H9 (cell line): ENCODE data around the gene GRAMD1B. TPM values are rescaled to one million over a fixed set of nuclear protein-coding genes. Genes with fewer than 3 reads are reported as not detected.

Experiments
- DNase-seq: peaks from one replicate; pipeline ENCODE4 v3.0.0-alpha.2; 2017
- H2AFZ ChIP-seq: one replicate; pipeline ENCODE4 v1.6.1; 2013; ENCODE audit warnings: mild to moderate bottlenecking, low read length, control low read depth, moderate library complexity
- H2AK5ac ChIP-seq: 2 replicates; pipeline ENCODE4 v1.6.1; 2013; ENCODE audit warnings: low read length, control low read depth, mixed read lengths; ENCODE audit not compliant: insufficient read length
- H2BK120ac ChIP-seq: one replicate; pipeline ENCODE4 v1.6.1; 2013; ENCODE audit warnings: low read depth, mild to moderate bottlenecking, low read length, control low read depth, inconsistent platforms; ENCODE audit not compliant: poor library complexity, severe bottlenecking
- H2BK12ac ChIP-seq: 2 replicates; pipeline ENCODE4 v1.6.1; 2013; ENCODE audit warnings: low read length, control low read depth, mixed read lengths, low read depth; ENCODE audit not compliant: insufficient read length
- H2BK15ac ChIP-seq: 2 replicates; pipeline ENCODE4 v1.6.1; 2013; ENCODE audit warnings: low read depth, low read length, control low read depth
- H2BK20ac ChIP-seq: one replicate; pipeline ENCODE4 v1.6.1; 2013; ENCODE audit warnings: low read depth, mild to moderate bottlenecking, low read length, control low read depth, inconsistent platforms; ENCODE audit not compliant: poor library complexity, severe bottlenecking
- H2BK5ac ChIP-seq: 2 replicates; pipeline ENCODE4 v1.6.1; 2013; ENCODE audit warnings: low read length, control low read depth, mixed read lengths; ENCODE audit not compliant: insufficient read length
- H3K14ac ChIP-seq: 2 replicates; pipeline ENCODE4 v1.6.1; 2013; ENCODE audit warnings: low read length, control low read depth; ENCODE audit not compliant: insufficient read depth
- H3K18ac ChIP-seq: 2 replicates; pipeline ENCODE4 v1.6.1; 2013; ENCODE audit warnings: low read depth, mild to moderate bottlenecking, mixed read lengths, low read length, control low read depth; ENCODE audit not compliant: insufficient read length
- H3K23ac ChIP-seq: 2 replicates; pipeline ENCODE4 v1.6.1; 2013; ENCODE audit warnings: low read length, control low read depth, mixed read lengths, low read depth; ENCODE audit not compliant: insufficient read length
- H3K23me2 ChIP-seq: 2 replicates; pipeline ENCODE4 v1.6.1; 2013; ENCODE audit warnings: low read depth, mild to moderate bottlenecking, mixed read lengths, low read length, control low read depth; ENCODE audit not compliant: insufficient read length, poor library complexity, severe bottlenecking
- H3K27ac ChIP-seq: 2 replicates; pipeline ENCODE4 v1.5.1; 2013; ENCODE audit warnings: low read length, control low read depth, mixed read lengths, low read depth; ENCODE audit not compliant: insufficient read length
- H3K27me3 ChIP-seq: 2 replicates; pipeline ENCODE4 v1.6.1; 2013; ENCODE audit warnings: low read length, control low read depth, inconsistent platforms; ENCODE audit not compliant: insufficient read depth
- H3K4ac ChIP-seq: 2 replicates; pipeline ENCODE4 v1.6.1; 2013; ENCODE audit warnings: low read depth, mild to moderate bottlenecking, control low read depth, inconsistent platforms, low read length, moderate library complexity
- H3K4me1 ChIP-seq: 2 replicates; pipeline ENCODE4 v1.6.1; 2013; ENCODE audit warnings: low read length, control low read depth, inconsistent platforms; ENCODE audit not compliant: insufficient read depth
- H3K4me2 ChIP-seq: 2 replicates; pipeline ENCODE4 v1.6.1; 2013; ENCODE audit warnings: low read length, control low read depth, mixed read lengths; ENCODE audit not compliant: insufficient read length, insufficient read depth
- H3K56ac ChIP-seq: 2 replicates; pipeline ENCODE4 v1.6.1; 2013; ENCODE audit warnings: low read depth, mild to moderate bottlenecking, mixed read lengths, low read length, control low read depth; ENCODE audit not compliant: insufficient read length
- H3K79me1 ChIP-seq: 2 replicates; pipeline ENCODE4 v1.6.1; 2013; ENCODE audit warnings: low read depth, mild to moderate bottlenecking, moderate library complexity, low read length, control low read depth, inconsistent platforms; ENCODE audit not compliant: insufficient read depth, poor library complexity, severe bottlenecking
- H3K79me2 ChIP-seq: 2 replicates; pipeline ENCODE4 v1.6.1; 2013; ENCODE audit warnings: low read length, control low read depth, inconsistent platforms; ENCODE audit not compliant: insufficient read depth
- H3K9ac ChIP-seq: 2 replicates; pipeline ENCODE4 v1.6.1; 2013; ENCODE audit warnings: low read length, control low read depth, mixed read lengths; ENCODE audit not compliant: insufficient read length; ENCODE audit errors: extremely low read depth
- H3K9me3 ChIP-seq: one replicate; pipeline ENCODE4 v1.6.1; 2013; ENCODE audit warnings: low read depth, low read length, inconsistent platforms; ENCODE audit not compliant: control insufficient read depth
- H3T11ph ChIP-seq: one replicate; pipeline ENCODE4 v1.6.1; 2013; ENCODE audit warnings: mild to moderate bottlenecking, low read length, control low read depth, inconsistent platforms
- H4K20me1 ChIP-seq: one replicate; pipeline ENCODE4 v1.6.1; 2013; ENCODE audit not compliant: control insufficient read depth, insufficient read length, insufficient read depth
- H4K5ac ChIP-seq: 2 replicates; pipeline ENCODE4 v1.6.1; 2013; ENCODE audit warnings: low read depth, mild to moderate bottlenecking, mixed read lengths, low read length, control low read depth; ENCODE audit not compliant: insufficient read length
- H4K8ac ChIP-seq: replicated peaks from 2 replicates; pipeline ENCODE4 v1.6.1; 2013; ENCODE audit warnings: low read length, control low read depth, mixed read lengths, low read depth; ENCODE audit not compliant: insufficient read length
- H4K91ac ChIP-seq: 2 replicates; pipeline ENCODE4 v1.6.1; 2013; ENCODE audit warnings: low read depth, mild to moderate bottlenecking, moderate library complexity, mixed read lengths, low read length, control low read depth; ENCODE audit not compliant: insufficient read length
- H3K27ac Mint-ChIP-seq, 3 experiments: 2 replicates in 2 of 3; 3 replicates in 1 of 3; pipeline ENCODE4 v1.8.0; 2020 to 2021; ENCODE audit warnings: mixed read lengths in 3 of 3, mild to moderate bottlenecking in 1 of 3, moderate library complexity in 1 of 3
- H3K27me3 Mint-ChIP-seq: 2 replicates; pipeline ENCODE4 v1.8.0; 2021; ENCODE audit warnings: low read depth, mild to moderate bottlenecking, moderate library complexity, mixed read lengths
- H3K36me3 Mint-ChIP-seq, 3 experiments: 2 replicates in 2 of 3; 3 replicates in 1 of 3; pipeline ENCODE4 v1.8.0; 2020 to 2021; ENCODE audit warnings: low read depth in 3 of 3, mixed read lengths in 3 of 3; ENCODE audit not compliant: insufficient read depth in 1 of 3
- H3K4me1 Mint-ChIP-seq, 2 experiments: 2 replicates each; pipeline ENCODE4 v1.8.0; 2020; ENCODE audit warnings: mixed read lengths in 2 of 2
- H3K4me3 Mint-ChIP-seq, 2 experiments: 2 replicates in 1 of 2; 3 replicates in 1 of 2; pipeline ENCODE4 v1.8.0; 2020 to 2021; ENCODE audit warnings: mild to moderate bottlenecking in 2 of 2, mixed read lengths in 2 of 2, moderate library complexity in 1 of 2
- H3K9me3 Mint-ChIP-seq, 2 experiments: 2 replicates in 1 of 2; 3 replicates in 1 of 2; pipeline ENCODE4 v1.8.0; 2020; ENCODE audit warnings: mild to moderate bottlenecking in 2 of 2, mixed read lengths in 2 of 2, moderate library complexity in 1 of 2
- WGBS: extraction: QIAGEN DNeasy Blood & Tissue Kit; methylation state at CpG from one replicate; pipeline ENCODE4 v1.1.7; 2013; ENCODE audit warnings: missing lambda C conversion rate, low lambda C conversion rate, mixed read lengths; ENCODE audit not compliant: insufficient read length; ENCODE audit errors: extremely low coverage; 5-methylcytosine and 5-hydroxymethylcytosine counted together
- total RNA-seq: library from RNA; stranded (reverse); gene quantifications from 2 replicates; pipeline ENCODE4 v1.2.1, GENCODE V29; 2021
- TF ChIP-seq, protein P1 (sequence below): fragments of 200-600 bp; sonication (generic); conservative IDR thresholded peaks from 3 replicates; pipeline ENCODE4 v1.8.0; 2021; ENCODE audit warnings: antibody characterized with exemption, mild to moderate bottlenecking

The GRAMD1B gene
- total RNA-seq, 1 experiment from 2014 or later = 25.9 TPM

DNA sequence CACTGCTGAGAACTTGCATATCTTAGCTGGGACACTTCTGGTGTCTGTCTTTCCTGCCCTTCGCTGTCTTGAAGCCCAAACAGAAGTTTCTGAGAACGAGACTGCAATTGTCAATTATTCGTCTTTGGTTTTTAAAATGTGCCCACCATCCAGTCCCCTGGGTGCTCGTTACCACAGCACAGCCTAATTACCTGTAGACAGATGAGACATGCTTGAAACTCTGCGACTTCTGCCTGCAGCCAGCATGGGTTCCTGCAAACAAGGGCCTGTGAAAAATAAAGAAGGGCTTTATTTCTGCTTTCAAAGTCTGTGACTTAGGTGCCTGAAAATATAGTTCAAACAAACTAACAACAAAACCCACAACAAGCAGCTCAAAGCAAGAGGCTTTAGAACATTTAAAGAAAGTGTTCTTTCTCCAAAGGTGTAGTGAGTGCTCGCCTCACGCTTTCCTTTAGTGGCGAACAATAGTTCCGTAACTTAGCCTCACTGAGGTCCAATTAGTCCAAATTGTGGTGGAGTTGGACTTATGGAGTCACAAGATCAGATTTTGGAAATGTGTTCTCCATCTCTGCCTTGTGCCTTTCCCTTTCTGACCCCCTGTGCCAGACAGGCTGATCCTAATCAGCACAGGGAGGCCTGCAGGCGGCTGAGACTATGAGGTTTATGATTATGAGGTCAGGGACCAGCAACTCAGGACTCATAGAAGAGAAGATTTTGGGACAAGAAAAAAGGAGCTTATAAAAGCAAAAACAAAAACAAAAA is 20.4 kb upstream of the GRAMD1B start:
- Histone ChIP-seq H3T11ph (no peak overlapping the region), H2BK20ac (no peak overlapping the region), H3K23me2 (no peaks in the 10 kb centered on the region), H2BK12ac (no peak overlapping the region), H2BK15ac (no peak overlapping the region), H4K91ac (no peak overlapping the region), H3K14ac (no peak overlapping the region; the same call in 1 of the 2 replicates), H2BK5ac (no peak overlapping the region), H3K18ac (no peak overlapping the region), H3K4me1 (peaks cover 5% of the 10 kb centered on the region; the same call in 1 of the 2 replicates), H3K23ac (no peak overlapping the region), H2AK5ac (no peak overlapping the region), H3K79me1 (no peaks in the 10 kb centered on the region), H3K4me2 (no peak overlapping the region), H3K56ac (no peak overlapping the region), H2BK120ac (no peak overlapping the region), H4K8ac (no peak overlapping the region), H3K27me3 (no peaks in the 10 kb centered on the region; the same call in 1 of the 2 replicates), H2AFZ (no peak overlapping the region), H3K9me3 (no peaks in the 10 kb centered on the region), H3K9ac (no peak overlapping the region), H4K5ac (no peak overlapping the region), H3K79me2 (no peaks in the 10 kb centered on the region), H3K27ac (no peak overlapping the region), H4K20me1 (no peaks in the 10 kb centered on the region), H3K4ac (no peak overlapping the region)
- WGBS = no CpG with 5 or more reads among the region's 10 CpGs
- Mint-ChIP-seq H3K27ac (no peak overlapping the region), H3K9me3 (no peaks in the 10 kb centered on the region; a peak in 2 of 5 replicates), H3K4me1 (peaks cover 39 to 49% of the 10 kb centered on the region in 2 experiments), H3K4me3 (no peak overlapping the region), H3K27me3 (peaks cover 73% of the 10 kb centered on the region), H3K36me3 (no peaks in the 10 kb centered on the region)
- TF ChIP-seq, protein P1, sequence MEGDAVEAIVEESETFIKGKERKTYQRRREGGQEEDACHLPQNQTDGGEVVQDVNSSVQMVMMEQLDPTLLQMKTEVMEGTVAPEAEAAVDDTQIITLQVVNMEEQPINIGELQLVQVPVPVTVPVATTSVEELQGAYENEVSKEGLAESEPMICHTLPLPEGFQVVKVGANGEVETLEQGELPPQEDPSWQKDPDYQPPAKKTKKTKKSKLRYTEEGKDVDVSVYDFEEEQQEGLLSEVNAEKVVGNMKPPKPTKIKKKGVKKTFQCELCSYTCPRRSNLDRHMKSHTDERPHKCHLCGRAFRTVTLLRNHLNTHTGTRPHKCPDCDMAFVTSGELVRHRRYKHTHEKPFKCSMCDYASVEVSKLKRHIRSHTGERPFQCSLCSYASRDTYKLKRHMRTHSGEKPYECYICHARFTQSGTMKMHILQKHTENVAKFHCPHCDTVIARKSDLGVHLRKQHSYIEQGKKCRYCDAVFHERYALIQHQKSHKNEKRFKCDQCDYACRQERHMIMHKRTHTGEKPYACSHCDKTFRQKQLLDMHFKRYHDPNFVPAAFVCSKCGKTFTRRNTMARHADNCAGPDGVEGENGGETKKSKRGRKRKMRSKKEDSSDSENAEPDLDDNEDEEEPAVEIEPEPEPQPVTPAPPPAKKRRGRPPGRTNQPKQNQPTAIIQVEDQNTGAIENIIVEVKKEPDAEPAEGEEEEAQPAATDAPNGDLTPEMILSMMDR = no peak
- DNase-seq = no peak
